Hematopoietic multipotent progenitor cell treated with erythropoietin and hydrocortisone succinate and interleukin-3 and kit ligand, for 6 days (in vitro differentiated cells): ENCODE results near the gene ZNF148.

Experiments used
- DNase-seq: peaks from one replicate; pipeline ENCODE4 v3.0.0-alpha.2; 2015

Gene ZNF148

DNA sequence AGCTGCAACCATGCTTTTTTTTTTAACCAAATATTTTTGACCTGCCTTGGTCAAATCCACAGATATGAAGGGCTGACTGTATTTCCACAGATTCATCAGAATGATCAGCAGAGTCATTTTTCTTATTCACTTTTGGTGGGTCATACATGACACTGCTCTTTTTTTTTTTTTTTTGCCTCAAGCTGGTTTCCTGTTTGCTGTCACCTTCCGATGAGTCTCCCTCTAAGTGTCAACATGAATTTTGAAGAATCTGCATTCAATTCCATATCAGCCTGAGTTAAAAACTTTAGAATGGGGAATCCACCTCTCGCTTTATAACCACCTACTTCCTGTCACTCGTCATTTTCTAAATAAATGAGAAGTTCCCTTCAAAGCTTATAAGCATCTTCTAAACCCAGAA is 160.4 kb downstream of the ZNF148 start:
- DNase-seq: peak; percentile 19

GRCh38 chr3:125213946-125214542 is 161.1 kb downstream of the ZNF148 start:
- DNase-seq: no peak

DNA sequence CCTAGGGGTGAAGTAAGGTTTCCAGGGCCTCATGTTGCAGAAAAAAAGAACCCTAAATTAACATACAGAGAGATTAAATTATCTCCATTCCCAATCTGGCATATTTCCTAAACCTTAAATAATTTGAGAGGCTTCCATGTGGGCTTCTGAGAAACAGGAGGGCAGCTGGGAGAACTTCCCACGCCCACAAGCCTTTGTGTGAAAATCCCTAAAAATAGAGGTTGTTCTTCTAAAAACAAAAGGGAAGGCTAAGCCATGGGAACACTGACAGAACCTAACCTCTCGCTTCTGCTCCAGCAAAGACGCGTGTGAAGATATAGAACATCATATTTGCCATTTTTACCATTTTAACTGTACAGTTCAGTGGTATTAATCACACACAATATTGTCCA is 161.8 kb downstream of the ZNF148 start:
- DNase-seq: no peak

- no peak for DNase-seq
Measured at GRCh38 chr3:125212509-125213363, 162.4 kb downstream of the ZNF148 start, which contains the start of gene SLC12A8. Gene SLC12A8 (minus strand): TSS chr3:125212748. CDS start chr3:125211349, 1,399 bp downstream.

- DNase-seq: no peak
Measured at GRCh38 chr3:125212091-125212508, 163.0 kb downstream of the ZNF148 start.

DNA sequence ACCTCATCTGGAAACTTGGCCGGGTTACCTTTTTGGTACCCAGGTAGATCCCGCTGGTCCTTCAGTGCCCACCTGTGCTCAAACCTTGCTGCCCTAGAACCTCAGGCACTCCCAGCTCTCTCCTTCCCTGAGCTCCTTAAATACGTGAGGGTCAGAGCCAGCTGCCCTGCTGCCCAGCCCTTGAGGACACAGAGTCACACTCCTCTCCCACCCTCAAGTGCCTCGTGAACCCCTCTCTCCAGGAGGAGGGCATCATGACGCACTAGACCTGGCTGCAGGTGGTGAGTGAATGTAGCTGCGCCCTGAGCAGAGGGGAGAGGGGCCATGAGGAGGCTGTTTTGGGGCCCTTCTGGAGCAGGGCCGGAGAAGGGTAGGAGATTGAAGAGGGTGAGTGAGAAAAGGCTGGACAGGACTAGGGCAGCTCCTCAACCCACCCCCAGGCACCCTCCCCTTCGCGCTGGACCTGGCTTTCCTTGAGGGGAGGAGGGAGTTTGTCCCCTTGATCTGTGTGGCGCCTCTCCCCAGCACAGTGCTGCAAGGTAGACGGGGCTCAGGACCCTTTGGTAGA is 163.5 kb downstream of the ZNF148 start:
- no peak for DNase-seq

DNA sequence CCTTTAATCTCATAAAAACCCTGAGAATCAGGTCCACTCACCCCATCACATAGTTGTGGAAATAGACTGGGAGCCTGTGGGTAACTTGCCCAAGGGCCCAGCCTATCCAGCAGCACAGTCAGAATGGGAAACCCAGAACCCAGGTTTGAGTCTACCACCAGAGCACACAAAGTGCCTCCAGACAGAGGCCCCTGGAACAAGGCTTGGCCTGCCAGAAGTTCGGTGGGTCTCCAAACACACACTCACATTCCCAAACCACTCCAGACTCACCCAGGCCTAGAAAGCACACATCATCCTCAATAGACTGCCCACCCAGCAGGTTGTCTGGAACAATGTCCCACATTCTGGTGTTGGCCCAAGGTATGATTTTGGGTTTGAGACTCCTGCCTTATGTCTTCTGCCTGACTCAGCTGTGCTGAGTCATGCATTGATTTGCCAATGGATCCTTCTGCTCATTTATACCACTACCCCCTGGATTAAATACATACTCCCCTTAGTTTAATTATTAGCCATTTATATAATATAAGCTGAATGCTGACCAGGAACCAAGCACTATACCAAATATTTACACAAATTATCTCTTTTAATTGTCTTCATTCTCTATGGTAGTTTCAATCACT is 167.1 kb downstream of the ZNF148 start:
- DNase-seq: no peak

DNA sequence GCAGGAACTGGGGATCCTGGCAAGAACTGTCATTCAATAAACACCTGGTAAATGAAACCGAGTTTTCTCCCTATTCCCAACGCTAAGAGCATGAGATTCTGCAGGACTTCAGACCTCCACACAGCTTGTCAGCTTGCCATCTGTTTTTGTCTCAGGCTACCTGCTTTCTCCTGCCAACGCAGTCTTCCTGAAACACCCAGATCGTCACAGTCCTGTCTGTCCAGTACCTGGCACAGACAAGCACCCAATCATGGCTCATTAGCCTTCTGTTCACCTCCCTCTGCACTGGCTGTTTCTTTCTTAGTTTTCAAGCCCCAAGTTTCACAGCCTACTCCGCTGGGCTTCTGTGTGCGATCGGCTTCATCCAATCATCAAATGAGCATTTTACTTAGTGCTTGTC is 167.6 kb downstream of the ZNF148 start:
- no peak for DNase-seq

- no peak for DNase-seq
Measured at GRCh38 chr3:125206934-125207333, 168.2 kb downstream of the ZNF148 start.

GRCh38 chr3:125203731-125204130 is 171.4 kb downstream of the ZNF148 start:
- DNase-seq: no peak

- peak; percentile 45 for DNase-seq
Measured at GRCh38 chr3:125202197-125202596, 172.9 kb downstream of the ZNF148 start.

DNA sequence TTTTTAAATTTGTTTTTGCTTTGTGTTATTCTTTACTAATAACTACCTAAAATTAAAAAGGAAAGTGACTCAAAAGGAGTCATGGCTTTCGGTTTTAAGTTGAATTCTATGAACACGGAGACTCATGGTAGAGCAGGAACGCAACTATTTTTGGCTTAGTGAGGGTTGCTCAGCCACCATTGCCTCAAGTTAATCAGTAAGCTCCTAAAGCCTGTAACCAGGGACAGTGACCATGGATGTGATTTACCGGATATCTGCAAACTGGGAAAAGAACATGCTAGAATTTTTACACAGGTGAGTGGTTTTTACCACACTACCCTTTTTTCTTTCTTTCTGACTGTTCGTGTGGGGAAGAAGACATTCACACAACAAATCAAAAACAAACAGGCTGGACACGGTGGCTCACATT is 174.4 kb downstream of the ZNF148 start:
- DNase-seq: no peak

GRCh38 chr3:125194849-125195601 is 180.1 kb downstream of the ZNF148 start:
- no peak for DNase-seq

- DNase-seq: no peak
Measured at GRCh38 chr3:125194061-125194848, 180.9 kb downstream of the ZNF148 start.

DNA sequence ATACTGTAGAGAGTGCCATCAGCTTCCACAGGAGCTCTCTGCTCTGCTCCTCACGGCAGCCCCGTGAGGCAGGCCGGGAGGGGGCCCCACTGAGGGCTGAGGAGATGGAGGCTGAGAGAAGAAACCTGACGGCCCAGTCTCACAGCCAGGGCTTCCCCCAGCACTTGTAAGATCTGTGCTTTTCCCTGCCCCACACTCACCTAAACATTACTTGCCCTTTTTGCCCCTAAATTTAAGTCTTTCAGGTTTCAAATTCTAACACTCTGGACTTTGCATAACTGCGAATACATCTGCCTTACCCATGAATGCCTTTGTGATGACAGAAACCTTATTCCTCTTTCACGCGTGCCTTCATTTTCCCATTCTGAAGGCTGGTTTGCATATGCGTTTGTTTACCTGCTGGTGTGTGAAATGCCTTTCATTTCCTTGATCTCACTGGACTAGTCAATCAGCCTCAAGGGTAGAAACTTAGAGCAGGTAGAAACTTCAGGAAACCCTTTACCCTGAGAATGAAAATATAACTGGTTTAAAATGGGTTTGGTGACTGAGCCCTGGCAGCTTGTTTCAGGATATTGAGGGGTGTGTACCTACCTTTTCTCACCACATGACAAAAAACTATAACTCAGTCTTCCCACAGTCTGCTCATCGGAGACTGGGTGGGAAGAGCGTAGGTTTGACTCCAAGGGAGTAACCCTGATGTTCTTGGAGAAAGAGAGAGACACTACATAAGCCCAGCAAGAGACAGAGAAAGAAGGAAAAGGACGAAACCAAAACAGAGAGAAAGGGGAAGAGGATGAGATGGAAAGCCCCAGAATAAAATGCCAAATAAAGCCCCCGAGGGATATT is 182.7 kb downstream of the ZNF148 start:
- DNase-seq: no peak

- no peak for DNase-seq
Measured at GRCh38 chr3:125191730-125192129, 183.4 kb downstream of the ZNF148 start.

- no peak for DNase-seq
Measured at GRCh38 chr3:125191256-125191655, 183.9 kb downstream of the ZNF148 start.

- DNase-seq: no peak
Measured at GRCh38 chr3:125190786-125191185, 184.3 kb downstream of the ZNF148 start.

GRCh38 chr3:125189378-125190165 is 185.6 kb downstream of the ZNF148 start:
- DNase-seq: no peak

DNA sequence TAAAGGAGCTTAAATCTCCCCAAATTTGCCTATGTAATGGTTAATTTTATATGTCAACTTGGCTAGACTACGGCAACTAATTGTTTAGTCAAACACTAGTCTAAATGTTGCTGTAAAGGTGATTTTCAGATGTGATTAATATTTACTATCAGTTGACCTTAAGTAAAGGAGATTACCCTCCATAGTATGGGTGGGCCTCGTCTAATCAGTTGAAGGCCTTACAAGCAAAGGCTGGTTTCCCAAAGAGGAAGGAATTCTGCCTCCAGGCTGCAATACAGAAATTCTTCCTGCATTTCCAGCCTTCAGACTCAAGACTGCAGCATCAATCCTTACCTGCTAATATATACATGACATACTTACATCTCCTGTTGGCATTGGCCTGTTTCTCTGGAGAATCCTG is 186.2 kb downstream of the ZNF148 start:
- DNase-seq: no peak
